IgD-negative memory B cell (primary cell): Measurements from ENCODE around the gene IL19. TPM values are rescaled to one million over a fixed set of nuclear protein-coding genes. Genes with fewer than 3 reads are reported as not detected.

ENCODE experiments used
- H3K27ac Mint-ChIP-seq, 3 donors: one replicate each; pipeline ENCODE4 v1.8.0; 2020 to 2022; ENCODE audit warnings: mild to moderate bottlenecking in 3 of 3, mixed read lengths in 3 of 3, moderate library complexity in 1 of 3
- H3K27me3 Mint-ChIP-seq: one replicate; pipeline ENCODE4 v1.8.0; 2021; ENCODE audit warnings: mixed read lengths
- H3K36me3 Mint-ChIP-seq: one replicate; pipeline ENCODE4 v1.8.0; 2020; ENCODE audit warnings: mild to moderate bottlenecking, mixed read lengths
- H3K4me1 Mint-ChIP-seq, 3 donors: one replicate each; pipeline ENCODE4 v1.8.0; 2020 to 2022; ENCODE audit warnings: mixed read lengths in 3 of 3, mild to moderate bottlenecking in 1 of 3
- H3K4me3 Mint-ChIP-seq, 4 donors: one replicate each; pipeline ENCODE4 v1.8.0; 2020 to 2022; ENCODE audit warnings: mild to moderate bottlenecking in 4 of 4, mixed read lengths in 4 of 4, moderate library complexity in 3 of 4
- H3K9me3 Mint-ChIP-seq, 3 donors: one replicate each; pipeline ENCODE4 v1.8.0; 2020 to 2021; ENCODE audit warnings: mixed read lengths in 3 of 3, mild to moderate bottlenecking in 1 of 3
- polyA plus RNA-seq: library from polyadenylated mRNA; unstranded; fragments of 300-500 nt; fragmentation: Illumina TruSeq; gene quantifications from one replicate; pipeline ENCODE4 v1.2.3, GENCODE V29; 2021

Gene IL19, protein sequence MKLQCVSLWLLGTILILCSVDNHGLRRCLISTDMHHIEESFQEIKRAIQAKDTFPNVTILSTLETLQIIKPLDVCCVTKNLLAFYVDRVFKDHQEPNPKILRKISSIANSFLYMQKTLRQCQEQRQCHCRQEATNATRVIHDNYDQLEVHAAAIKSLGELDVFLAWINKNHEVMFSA
- polyA plus RNA-seq, result not detected

DNA sequence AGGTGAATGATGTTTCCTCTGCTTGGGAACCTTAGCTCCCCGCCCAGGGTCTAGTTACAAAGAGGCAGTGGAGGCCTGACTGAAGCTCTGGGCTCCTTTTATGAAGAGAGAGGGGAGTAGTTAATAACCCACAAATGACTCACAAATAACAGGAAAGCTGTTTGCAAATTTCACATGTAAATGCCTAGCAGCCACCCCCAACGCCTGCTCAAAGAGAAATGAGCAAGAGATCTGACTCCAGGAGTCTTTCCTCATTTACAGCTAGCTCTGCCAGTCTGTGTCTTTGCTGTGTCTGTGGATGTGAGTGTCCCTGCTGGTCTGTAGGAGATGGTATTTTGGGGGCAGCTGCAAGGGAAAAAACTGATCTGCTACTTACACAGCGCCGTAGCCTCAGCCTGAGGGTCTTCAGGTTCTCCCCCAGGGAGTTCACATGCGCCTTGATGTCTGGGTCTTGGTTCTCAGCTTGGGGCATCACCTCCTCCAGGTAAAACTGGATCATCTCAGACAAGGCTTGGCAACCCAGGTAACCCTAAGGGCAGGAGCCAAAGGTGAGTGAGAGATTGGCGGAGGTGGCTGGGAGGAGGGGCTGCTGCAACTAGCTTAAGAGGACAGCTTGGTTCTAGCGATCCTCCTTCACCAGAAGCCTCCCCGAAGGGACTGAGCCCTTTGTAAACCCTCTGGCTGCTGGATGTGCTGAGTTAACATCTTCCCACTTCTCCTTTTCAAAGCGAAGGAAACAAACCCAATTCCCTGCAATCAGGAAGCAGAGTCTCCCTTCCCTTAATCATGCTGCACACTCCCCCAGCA is at the start of gene IL19:
Gene IL19 (plus strand): TSS at position 243 of the 807 bp plus-strand sequence. CDS start 65,890 bp downstream, outside the sequence.
- Mint-ChIP-seq H3K27me3 (peaks cover 12% of the 10 kb centered on the region), H3K27ac (peak within 1 kb of the TSS; percentile 27 to 84 (median 50)), H3K4me3 (peak within 1 kb of the TSS; percentile 42 to 85 (median 78)), H3K36me3 (no peaks in the 10 kb centered on the region), H3K4me1 (peaks cover 46 to 69% (median 47%) of the 10 kb centered on the region in 3 donors), H3K9me3 (no peaks in the 10 kb centered on the region)

DNA sequence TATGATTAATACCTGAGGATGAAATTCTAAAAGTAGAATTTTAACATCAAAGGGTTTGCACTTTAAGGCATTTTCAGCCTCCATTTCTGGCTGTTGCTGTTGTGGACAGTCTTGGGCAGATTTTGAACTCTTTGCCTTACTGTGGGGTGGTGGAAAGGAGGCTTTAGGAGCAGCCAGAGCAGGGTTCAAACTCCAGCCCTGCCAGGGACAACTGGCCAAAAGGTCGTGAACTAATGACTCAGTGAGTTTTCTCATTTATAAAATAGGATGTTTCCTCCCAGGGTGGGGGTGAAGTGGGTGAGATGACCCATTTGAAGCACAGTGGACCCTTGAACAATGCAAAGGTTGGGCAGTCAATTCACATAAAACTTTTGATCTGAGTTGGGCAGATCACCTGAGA is 49.1 kb upstream of the IL19 start:
- Mint-ChIP-seq H3K9me3 (no peaks in the 10 kb centered on the region), H3K4me1 (peaks cover 57 to 73% (median 68%) of the 10 kb centered on the region in 3 donors), H3K36me3 (no peaks in the 10 kb centered on the region), H3K4me3 (peak overlapping the region in 1 of 4 donors; percentile 58), H3K27ac (peak overlapping the region in 2 of 3 donors; percentile 25 to 78), H3K27me3 (no peaks in the 10 kb centered on the region)

DNA sequence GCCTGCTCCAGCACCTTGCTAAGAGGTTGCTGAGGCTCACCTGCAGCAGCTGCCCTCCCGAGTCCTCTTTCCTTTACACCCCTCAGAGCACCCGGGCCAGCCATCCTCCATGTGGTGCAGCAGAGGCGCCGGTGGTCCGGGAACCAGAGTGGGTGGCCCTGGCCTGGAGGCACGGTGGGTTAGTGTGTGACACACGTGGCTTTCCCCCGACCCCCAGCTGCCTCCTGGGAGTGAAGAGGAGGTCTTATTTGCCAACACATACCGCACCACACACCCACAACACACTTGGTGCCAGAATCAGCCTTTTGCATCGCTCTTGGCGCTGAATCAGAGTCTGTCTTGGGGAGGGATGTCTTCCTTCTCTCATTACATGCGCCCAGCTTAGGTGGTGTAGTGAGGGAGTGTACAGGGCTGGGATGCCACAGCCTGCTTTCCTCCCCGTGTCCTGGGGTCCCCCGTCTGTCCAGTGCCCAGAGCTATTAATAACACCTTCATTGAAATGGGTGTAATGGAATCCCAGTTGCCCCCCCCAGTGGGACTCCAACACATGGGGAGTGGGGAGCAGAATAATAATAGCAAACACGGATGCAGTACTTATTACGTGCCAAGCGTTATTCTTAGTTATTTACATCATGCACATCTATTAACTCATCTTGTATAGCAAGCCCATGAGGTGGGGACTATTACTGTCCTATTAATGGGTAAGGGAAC is 47.7 kb upstream of the IL19 start:
- no peaks in the 10 kb centered on the region for H3K36me3 Mint-ChIP-seq
- no peaks in the 10 kb centered on the region for H3K9me3 Mint-ChIP-seq
- no peaks in the 10 kb centered on the region for H3K27me3 Mint-ChIP-seq
- H3K4me3 Mint-ChIP-seq, result peak overlapping the region in 1 of 4 donors; percentile 58
- H3K4me1 Mint-ChIP-seq, result peaks cover 45 to 66% (median 59%) of the 10 kb centered on the region in 3 donors
- no peak overlapping the region for H3K27ac Mint-ChIP-seq

DNA sequence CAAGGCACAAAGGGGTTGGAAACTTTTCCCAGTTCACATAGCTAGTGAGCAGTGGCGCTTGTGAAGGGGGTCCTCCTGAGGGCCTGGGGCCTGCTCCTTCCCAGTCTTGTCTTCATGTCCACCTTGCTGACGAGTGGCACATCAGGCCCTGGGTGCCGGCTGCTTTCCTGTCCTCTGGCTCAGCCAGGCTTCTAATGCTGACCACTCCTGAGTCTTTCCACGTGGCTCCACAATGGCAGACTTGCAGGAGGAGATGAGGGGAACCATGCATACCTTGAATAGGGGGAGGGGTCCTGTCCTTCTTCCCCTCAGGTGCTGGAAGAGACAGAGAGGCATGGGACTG is 47.1 kb upstream of the IL19 start:
- no peaks in the 10 kb centered on the region for H3K36me3 Mint-ChIP-seq
- H3K9me3 Mint-ChIP-seq, result no peaks in the 10 kb centered on the region
- no peak overlapping the region for H3K4me3 Mint-ChIP-seq
- H3K27ac Mint-ChIP-seq, result no peak overlapping the region
- no peaks in the 10 kb centered on the region for H3K27me3 Mint-ChIP-seq
- H3K4me1 Mint-ChIP-seq, result peaks cover 43 to 67% (median 58%) of the 10 kb centered on the region in 3 donors

DNA sequence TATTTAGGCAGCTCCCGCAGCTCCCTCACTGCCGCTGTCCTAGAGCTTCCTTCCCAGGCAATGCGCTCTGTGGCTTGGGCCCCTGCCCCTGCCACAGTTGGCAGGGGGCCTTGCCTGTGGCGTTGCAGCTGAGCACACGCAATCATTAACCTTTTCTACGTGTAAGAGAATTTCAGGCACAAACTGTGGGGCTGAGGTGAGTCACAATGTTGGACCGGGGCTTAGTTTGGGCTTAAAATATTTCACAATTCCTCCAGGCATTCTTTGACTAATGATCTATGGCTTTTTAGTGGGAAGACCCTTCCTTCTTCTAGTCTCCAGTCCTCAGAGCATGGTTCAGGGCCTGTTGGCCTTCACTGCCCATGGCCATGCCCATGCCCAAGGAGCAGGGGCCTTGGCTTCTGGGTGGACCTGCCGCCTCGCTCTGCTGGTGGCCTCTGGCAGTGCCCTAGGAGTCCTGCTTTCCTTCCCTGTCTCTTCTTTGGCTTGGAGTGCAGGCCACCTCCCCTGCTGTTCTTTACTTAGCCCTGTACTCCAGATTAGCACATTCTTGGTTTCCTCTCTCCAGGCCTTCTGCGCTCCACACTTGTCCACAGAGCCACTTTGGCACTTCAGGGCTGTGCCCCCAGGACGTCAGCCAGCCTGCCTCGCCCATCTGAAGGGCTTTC is 46.6 kb upstream of the IL19 start:
- Mint-ChIP-seq H3K4me1 (peaks cover 38 to 62% (median 53%) of the 10 kb centered on the region in 3 donors), H3K4me3 (peak overlapping the region in 1 of 4 donors; percentile 26), H3K36me3 (no peaks in the 10 kb centered on the region), H3K27ac (no peak overlapping the region), H3K27me3 (no peaks in the 10 kb centered on the region), H3K9me3 (no peaks in the 10 kb centered on the region)

DNA sequence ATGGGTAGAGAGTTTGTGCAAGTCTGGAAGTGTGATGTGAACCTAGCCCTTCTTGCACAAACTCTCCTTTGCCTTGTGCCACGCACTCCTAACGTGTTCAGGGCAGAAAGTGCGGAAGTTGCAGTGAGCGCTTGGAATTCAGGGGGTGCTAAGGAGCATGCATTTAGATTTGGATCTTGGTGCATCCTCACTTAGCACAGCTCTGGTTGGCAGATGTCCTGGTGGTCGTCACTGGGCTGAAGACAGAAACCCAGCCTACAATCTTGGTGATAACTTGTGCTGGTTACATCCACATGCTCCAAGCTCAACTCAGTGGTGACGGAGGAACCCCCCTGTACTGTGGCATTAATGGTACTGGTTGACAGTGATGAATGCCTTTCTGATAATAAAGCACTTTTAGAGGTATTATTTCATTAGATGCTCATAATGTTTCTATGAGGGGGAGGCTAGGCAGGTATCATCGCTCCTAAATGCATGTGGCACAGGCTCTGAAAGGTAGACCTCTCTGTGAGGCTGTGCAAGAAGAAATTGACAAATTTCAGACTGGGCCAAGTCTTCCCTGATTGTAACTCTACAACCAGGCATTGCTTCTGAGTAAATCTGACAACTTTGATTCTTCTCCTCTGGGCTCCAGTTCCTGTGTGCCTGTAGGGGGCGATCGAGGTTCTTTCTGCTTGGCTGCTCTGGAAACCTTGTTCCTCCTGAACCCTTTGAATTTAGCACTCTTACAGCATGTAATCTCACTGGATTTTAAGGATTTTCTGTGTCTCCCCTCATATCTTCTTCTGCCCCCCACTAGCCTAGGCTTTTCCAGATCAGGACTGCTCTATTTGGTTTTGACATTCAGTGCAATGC is 45.2 kb upstream of the IL19 start:
- Mint-ChIP-seq H3K27ac (no peak overlapping the region), H3K36me3 (no peaks in the 10 kb centered on the region), H3K4me1 (peaks cover 27 to 51% (median 42%) of the 10 kb centered on the region in 3 donors), H3K4me3 (peak overlapping the region in 1 of 4 donors; percentile 85), H3K9me3 (no peaks in the 10 kb centered on the region), H3K27me3 (no peaks in the 10 kb centered on the region)

DNA sequence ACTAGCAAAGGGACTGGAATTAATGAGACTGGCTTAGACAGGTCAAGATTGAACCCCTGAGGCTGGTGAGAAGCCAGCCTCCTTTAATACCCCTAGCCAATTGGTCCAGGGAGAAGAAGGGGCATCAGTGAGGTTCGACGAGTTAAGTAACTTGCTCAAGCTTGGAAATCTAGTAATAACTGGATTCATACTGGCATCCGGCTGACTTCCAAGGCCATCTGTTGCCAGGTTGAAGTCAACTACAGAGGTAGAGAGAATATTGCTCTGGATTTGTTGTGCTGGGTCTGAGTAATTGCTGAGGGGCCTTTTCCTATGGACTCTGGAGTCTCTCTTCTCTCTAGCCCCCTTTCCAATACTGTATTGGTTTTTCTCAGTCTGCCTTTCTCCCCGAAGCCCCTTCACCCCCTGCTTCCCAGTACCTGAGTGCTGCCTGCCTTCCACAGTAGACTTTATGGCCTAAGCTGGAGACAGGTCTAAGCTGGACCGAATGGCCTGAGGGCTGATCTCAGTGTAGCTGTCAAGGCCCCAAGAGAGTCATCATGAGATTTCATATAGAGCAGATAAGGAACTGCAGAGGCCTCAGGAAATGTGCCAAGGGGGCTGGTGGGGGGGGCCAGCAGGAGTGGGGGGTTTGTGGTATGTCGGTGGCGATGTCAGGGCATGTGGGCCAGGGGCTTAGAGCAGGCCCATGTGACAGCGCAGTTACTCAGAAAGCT is 42.4 kb upstream of the IL19 start:
- Mint-ChIP-seq H3K27me3 (no peaks in the 10 kb centered on the region), H3K4me3 (no peak overlapping the region), H3K36me3 (no peaks in the 10 kb centered on the region), H3K27ac (peak overlapping the region in 2 of 3 donors; percentile 23 to 82), H3K9me3 (no peaks in the 10 kb centered on the region), H3K4me1 (peaks cover 20 to 35% (median 31%) of the 10 kb centered on the region in 3 donors)

DNA sequence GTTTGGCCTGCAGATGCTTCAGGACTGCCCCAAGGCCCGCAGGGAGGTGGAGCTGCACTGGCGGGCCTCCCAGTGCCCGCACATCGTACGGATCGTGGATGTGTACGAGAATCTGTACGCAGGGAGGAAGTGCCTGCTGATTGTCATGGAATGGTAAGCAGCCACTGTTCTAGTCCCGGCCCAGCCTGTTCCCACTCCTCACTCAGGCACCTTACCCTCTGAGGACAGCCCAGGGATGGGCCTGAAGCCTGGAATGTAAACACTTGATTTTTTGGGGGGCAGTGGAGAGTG is 41.9 kb upstream of the IL19 start:
- H3K9me3 Mint-ChIP-seq, result no peaks in the 10 kb centered on the region
- peaks cover 20 to 35% (median 31%) of the 10 kb centered on the region in 3 donors for H3K4me1 Mint-ChIP-seq
- H3K27ac Mint-ChIP-seq, result peak overlapping the region in 2 of 3 donors; percentile 23 to 82
- H3K4me3 Mint-ChIP-seq, result no peak overlapping the region
- H3K36me3 Mint-ChIP-seq, result peaks cover 2% of the 10 kb centered on the region
- H3K27me3 Mint-ChIP-seq, result no peaks in the 10 kb centered on the region

DNA sequence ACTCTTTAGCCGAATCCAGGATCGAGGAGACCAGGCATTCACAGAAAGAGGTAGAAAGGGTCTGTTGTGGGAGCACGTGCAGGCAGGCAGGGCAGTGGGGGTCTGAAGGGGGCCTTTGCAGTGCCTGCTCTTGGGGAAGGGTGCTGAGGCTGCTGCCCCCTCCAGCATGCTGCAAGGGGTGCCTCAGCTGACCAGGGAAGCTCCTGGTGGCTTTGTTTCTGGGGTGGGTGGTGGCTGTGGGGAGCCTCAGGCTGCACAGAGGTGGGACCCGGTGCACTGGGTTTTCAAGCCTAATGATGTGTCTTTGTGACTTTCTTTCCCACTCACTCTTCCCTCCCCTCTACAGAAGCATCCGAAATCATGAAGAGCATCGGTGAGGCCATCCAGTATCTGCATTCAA is 41.5 kb upstream of the IL19 start:
- no peak overlapping the region for H3K4me3 Mint-ChIP-seq
- no peaks in the 10 kb centered on the region for H3K9me3 Mint-ChIP-seq
- peak overlapping the region in 1 of 3 donors; percentile 82 for H3K27ac Mint-ChIP-seq
- peaks cover 2% of the 10 kb centered on the region for H3K36me3 Mint-ChIP-seq
- H3K4me1 Mint-ChIP-seq, result peaks cover 19 to 31% (median 27%) of the 10 kb centered on the region in 3 donors
- no peaks in the 10 kb centered on the region for H3K27me3 Mint-ChIP-seq

DNA sequence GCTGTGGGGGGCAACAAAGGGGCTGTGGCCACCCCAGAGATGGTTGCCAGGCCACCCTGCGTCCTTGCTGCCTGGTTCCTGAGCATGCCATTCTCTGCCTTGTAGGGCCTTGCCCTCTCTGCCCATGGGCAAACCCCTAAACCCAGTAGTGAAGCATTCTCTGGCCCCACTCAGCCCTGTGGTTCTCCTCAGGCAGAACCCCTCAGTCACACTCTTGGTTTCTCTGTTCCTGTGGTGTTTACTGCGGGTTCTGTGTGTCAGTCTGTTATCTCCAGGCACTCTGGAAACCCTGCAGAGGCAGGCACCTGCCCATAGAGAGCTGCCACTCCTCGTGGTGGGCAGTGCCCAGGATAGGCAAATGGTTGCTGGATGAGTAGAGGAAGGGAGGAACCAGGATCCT is 41.1 kb upstream of the IL19 start:
- Mint-ChIP-seq H3K36me3 (peaks cover 2% of the 10 kb centered on the region), H3K9me3 (no peaks in the 10 kb centered on the region), H3K4me3 (no peak overlapping the region), H3K4me1 (peaks cover 19 to 28% (median 27%) of the 10 kb centered on the region in 3 donors), H3K27ac (peak overlapping the region in 2 of 3 donors; percentile 39 to 82), H3K27me3 (no peaks in the 10 kb centered on the region)

DNA sequence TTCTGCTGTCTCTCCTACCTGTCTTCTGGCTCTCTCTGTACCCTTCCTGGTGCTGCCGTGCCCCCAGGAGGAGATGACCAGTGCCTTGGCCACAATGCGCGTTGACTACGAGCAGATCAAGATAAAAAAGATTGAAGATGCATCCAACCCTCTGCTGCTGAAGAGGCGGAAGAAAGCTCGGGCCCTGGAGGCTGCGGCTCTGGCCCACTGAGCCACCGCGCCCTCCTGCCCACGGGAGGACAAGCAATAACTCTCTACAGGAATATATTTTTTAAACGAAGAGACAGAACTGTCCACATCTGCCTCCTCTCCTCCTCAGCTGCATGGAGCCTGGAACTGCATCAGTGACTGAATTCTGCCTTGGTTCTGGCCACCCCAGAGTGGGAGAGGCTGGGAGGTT is 38.1 kb upstream of the IL19 start:
- Mint-ChIP-seq H3K4me3 (no peak overlapping the region), H3K4me1 (peaks cover 10 to 20% (median 18%) of the 10 kb centered on the region in 3 donors), H3K27ac (no peak overlapping the region), H3K27me3 (no peaks in the 10 kb centered on the region), H3K36me3 (peaks cover 2% of the 10 kb centered on the region), H3K9me3 (no peaks in the 10 kb centered on the region)

DNA sequence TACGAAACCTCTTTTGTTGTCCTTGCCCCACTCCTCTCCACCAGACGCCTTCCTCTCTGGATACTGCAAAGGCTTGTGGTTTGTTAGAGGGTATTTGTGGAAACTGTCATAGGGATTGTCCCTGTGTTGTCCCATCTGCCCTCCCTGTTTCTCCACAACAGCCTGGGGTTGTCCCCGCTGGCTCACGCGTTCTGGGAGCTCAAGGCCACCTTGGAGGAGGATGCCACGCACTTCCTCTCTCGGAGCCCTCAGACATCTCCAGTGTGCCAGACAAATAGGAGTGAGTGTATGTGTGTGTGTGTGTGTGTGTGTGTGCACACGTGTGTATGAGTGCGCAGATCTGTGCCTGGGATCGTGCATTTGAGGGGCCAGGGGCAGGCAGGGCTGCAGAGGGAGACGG is 37.6 kb upstream of the IL19 start:
- no peaks in the 10 kb centered on the region for H3K27me3 Mint-ChIP-seq
- H3K4me1 Mint-ChIP-seq, result peaks cover 14 to 25% (median 23%) of the 10 kb centered on the region in 3 donors
- peaks cover 2% of the 10 kb centered on the region for H3K36me3 Mint-ChIP-seq

DNA sequence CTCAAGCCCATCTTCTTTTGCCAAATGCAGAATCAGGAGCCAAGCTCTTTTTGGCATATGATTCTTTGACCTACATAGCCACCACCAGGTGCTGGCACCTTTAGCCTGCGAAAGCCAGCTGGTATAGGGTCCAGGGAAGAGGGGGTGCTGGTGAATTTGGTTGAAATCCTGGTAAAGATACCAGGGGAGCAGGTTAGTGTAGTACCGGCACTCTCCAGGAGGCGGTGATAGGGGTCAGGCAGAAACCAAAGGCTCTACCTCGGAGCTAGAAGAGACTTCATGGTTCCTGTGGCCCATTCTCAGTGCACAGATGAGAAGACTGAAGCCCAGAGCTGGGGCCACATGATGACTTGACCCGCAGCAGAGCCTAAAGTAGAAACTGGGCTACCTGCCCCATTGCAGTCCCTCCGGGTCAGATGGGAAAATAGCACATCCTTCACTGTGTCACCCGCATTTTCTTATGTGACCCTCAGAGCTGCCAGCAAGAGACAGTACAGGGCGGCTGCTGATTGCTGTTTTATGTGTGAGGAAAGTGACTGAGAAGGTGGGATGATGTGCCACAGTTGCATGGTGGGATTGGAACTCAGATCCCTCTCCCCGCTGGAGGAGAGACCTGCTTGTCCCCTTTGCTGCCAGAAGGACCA is 36.0 kb upstream of the IL19 start:
- peak overlapping the region in 1 of 4 donors; percentile 27 for H3K4me3 Mint-ChIP-seq

More for the DNA sequence above, 37.6 kb upstream of the IL19 start:
- Mint-ChIP-seq H3K4me3 (no peak overlapping the region), H3K9me3 (no peaks in the 10 kb centered on the region), H3K27ac (peak overlapping the region in 1 of 3 donors; percentile 78)

More for the DNA sequence above, 36.0 kb upstream of the IL19 start:
- Mint-ChIP-seq H3K27ac (peak overlapping the region; percentile 83 to 97 (median 87)), H3K27me3 (peaks cover 2% of the 10 kb centered on the region), H3K4me1 (peaks cover 27 to 40% (median 36%) of the 10 kb centered on the region in 3 donors), H3K9me3 (no peaks in the 10 kb centered on the region), H3K36me3 (peaks cover 5% of the 10 kb centered on the region)
